ENCODE results near the gene NUDT8. TPM values are rescaled to one million over a fixed set of nuclear protein-coding genes. Genes with fewer than 3 reads are reported as not detected.

The NUDT8 gene
- total RNA-seq, 1 donor from 2014 or later, result 8.0 TPM

- H3K4me1 Mint-ChIP-seq (ENCODE audit: unreplicated experiment), result no peaks in the 10 kb centered on the region
- no peaks in the 10 kb centered on the region for H3K36me3 Mint-ChIP-seq (ENCODE audit: unreplicated experiment)
- no peak for TF ChIP-seq CTCF (IDR thresholded peaks at IDR 0.05)
- H3K4me3 Mint-ChIP-seq (ENCODE audit: unreplicated experiment), result no peak overlapping the region
- DNase-seq (ENCODE audit: extremely low spot score, unreplicated experiment), result no peak
- no peak overlapping the region for H3K27ac Mint-ChIP-seq (ENCODE audit: unreplicated experiment)
- peaks cover 33% of the 10 kb centered on the region for H3K27me3 Mint-ChIP-seq (ENCODE audit: unreplicated experiment)
- no peaks in the 10 kb centered on the region for H3K9me3 Mint-ChIP-seq (ENCODE audit: unreplicated experiment)
These were observed 43.6 kb upstream of the NUDT8 start for GRCh38 chr11:67673358-67673757.

- H3K9me3 Mint-ChIP-seq (ENCODE audit: unreplicated experiment), result no peaks in the 10 kb centered on the region
- H3K27me3 Mint-ChIP-seq (ENCODE audit: unreplicated experiment), result peaks cover 11% of the 10 kb centered on the region
- no peak for DNase-seq (ENCODE audit: extremely low spot score, unreplicated experiment)
- no peaks in the 10 kb centered on the region for H3K36me3 Mint-ChIP-seq (ENCODE audit: unreplicated experiment)
- H3K4me3 Mint-ChIP-seq (ENCODE audit: unreplicated experiment), result no peak overlapping the region
- H3K4me1 Mint-ChIP-seq (ENCODE audit: unreplicated experiment), result no peaks in the 10 kb centered on the region
- H3K27ac Mint-ChIP-seq (ENCODE audit: unreplicated experiment), result no peak overlapping the region
- no peak for TF ChIP-seq CTCF (IDR thresholded peaks at IDR 0.05)
These were observed 41.4 kb upstream of the NUDT8 start for GRCh38 chr11:67671211-67671520.

GRCh38 chr11:67670316-67671210 lies 40.8 kb upstream of the NUDT8 start:
- H3K27ac Mint-ChIP-seq (ENCODE audit: unreplicated experiment), result no peak overlapping the region
- no peaks in the 10 kb centered on the region for H3K4me1 Mint-ChIP-seq (ENCODE audit: unreplicated experiment)
- peaks cover 7% of the 10 kb centered on the region for H3K27me3 Mint-ChIP-seq (ENCODE audit: unreplicated experiment)
- no peaks in the 10 kb centered on the region for H3K9me3 Mint-ChIP-seq (ENCODE audit: unreplicated experiment)
- TF ChIP-seq CTCF (IDR thresholded peaks at IDR 0.05), result no peak
- no peak overlapping the region for H3K4me3 Mint-ChIP-seq (ENCODE audit: unreplicated experiment)
- no peak for DNase-seq (ENCODE audit: extremely low spot score, unreplicated experiment)
- H3K36me3 Mint-ChIP-seq (ENCODE audit: unreplicated experiment), result no peaks in the 10 kb centered on the region

- H3K4me1 Mint-ChIP-seq (ENCODE audit: unreplicated experiment), result no peaks in the 10 kb centered on the region
- H3K36me3 Mint-ChIP-seq (ENCODE audit: unreplicated experiment), result no peaks in the 10 kb centered on the region
- no peak overlapping the region for H3K27ac Mint-ChIP-seq (ENCODE audit: unreplicated experiment)
- no peak overlapping the region for H3K4me3 Mint-ChIP-seq (ENCODE audit: unreplicated experiment)
- H3K27me3 Mint-ChIP-seq (ENCODE audit: unreplicated experiment), result no peaks in the 10 kb centered on the region
- no peak for TF ChIP-seq CTCF (IDR thresholded peaks at IDR 0.05)
- no peak for DNase-seq (ENCODE audit: extremely low spot score, unreplicated experiment)
- H3K9me3 Mint-ChIP-seq (ENCODE audit: unreplicated experiment), result no peaks in the 10 kb centered on the region
These were observed 38.4 kb upstream of the NUDT8 start for GRCh38 chr11:67668192-67668551.

- TF ChIP-seq CTCF (IDR thresholded peaks at IDR 0.05), result no peak
- Mint-ChIP-seq H3K27ac (ENCODE audit: unreplicated experiment) (no peak overlapping the region), H3K9me3 (ENCODE audit: unreplicated experiment) (no peaks in the 10 kb centered on the region), H3K4me3 (ENCODE audit: unreplicated experiment) (no peak overlapping the region), H3K4me1 (ENCODE audit: unreplicated experiment) (no peaks in the 10 kb centered on the region), H3K36me3 (ENCODE audit: unreplicated experiment) (no peaks in the 10 kb centered on the region), H3K27me3 (ENCODE audit: unreplicated experiment) (no peaks in the 10 kb centered on the region)
- DNase-seq (ENCODE audit: extremely low spot score, unreplicated experiment), result no peak
These were observed 37.9 kb upstream of the NUDT8 start for GRCh38 chr11:67667490-67668191.

Measured in osteocyte (in vitro differentiated cells).